HepG2 (cell line): Measurements from ENCODE around the gene TGM2. TPM values are rescaled to one million over a fixed set of nuclear protein-coding genes. Genes with fewer than 3 reads are reported as not detected.
A peak's percentile ranks its signal among the peaks of the same experiment; 100 is the strongest.

ENCODE experiments used
- ATAC-seq: fragments of 200-7000 bp; cut with Tn5 transposase; 3 replicates; pipeline ENCODE4 v1.9.1; 2020; ENCODE audit warnings: mild to moderate bottlenecking, moderate library complexity
- BruUV-seq: library from RNA; stranded (reverse); fragments of 400-500 nt; replicated peaks from 2 replicates; lab custom pipeline; 2021; lab: Mats Ljungman, UMichigan
- CTCF ChIA-PET: fragments of 300-600 bp; formaldehyde crosslinking; extraction: SDS; loops from one replicate; lab custom pipeline; 2021; ENCODE audit warnings: low total read pairs, inconsistent platforms, low intra/inter-chr PET ratio; lab: Yijun Ruan, JAX
- POLR2A ChIA-PET: fragments of 350-600 bp; sonication (Branson Sonifier 250); formaldehyde crosslinking; loops from one replicate; lab custom pipeline; 2020; ENCODE audit warnings: antibody characterized with exemption, inconsistent platforms; lab: Yijun Ruan, JAX
- DNase-seq: peaks from one replicate; pipeline ENCODE4 v3.0.0-alpha.2; 2015; ENCODE audit warnings: low spot score
- FAIRE-seq: peaks from 3 replicates; lab custom pipeline; 2011; peaks lifted over from hg19 to GRCh38; lab: Jason Lieb, UNC
- H2AFZ ChIP-seq: one replicate; pipeline ENCODE4 v1.6.1; 2011; ENCODE audit warnings: low read length, inconsistent platforms
- H3K27ac ChIP-seq: fragments of 300-600 bp; 3 replicates; pipeline ENCODE4 v1.8.0; 2011; ENCODE audit warnings: mixed run types, mild to moderate bottlenecking, mixed read lengths, low read length, inconsistent platforms; ENCODE audit not compliant: insufficient read depth; ENCODE audit errors: extremely low read length
- H3K27me3 ChIP-seq, 2 experiments: fragments of 200-600 bp in 1 of 2; 2 replicates in 1 of 2; 3 replicates in 1 of 2; pipeline versions ENCODE4 v1.6.0 to v1.8.0; 2011; ENCODE audit warnings: low read length in 2 of 2, mild to moderate bottlenecking in 2 of 2, moderate library complexity in 2 of 2, inconsistent platforms in 1 of 2; ENCODE audit not compliant: insufficient read depth in 2 of 2, control insufficient read depth in 1 of 2
- H3K36me3 ChIP-seq, 2 experiments: fragments of 200-600 bp in 1 of 2; replicated peaks in 1 of 2; 2 replicates in 1 of 2; 3 replicates in 1 of 2; pipeline versions ENCODE4 v1.5.1 to v1.8.0; 2011; ENCODE audit warnings: low read length in 2 of 2, inconsistent platforms in 1 of 2; ENCODE audit not compliant: insufficient read depth in 2 of 2, control insufficient read depth in 1 of 2
- H3K4me1 ChIP-seq: 2 replicates; pipeline ENCODE4 v1.5.1; 2012; ENCODE audit warnings: low read length, inconsistent platforms; ENCODE audit not compliant: insufficient read depth
- H3K4me2 ChIP-seq: 2 replicates; pipeline ENCODE4 v1.6.0; 2011; ENCODE audit warnings: low read depth, low read length, inconsistent platforms
- H3K4me3 ChIP-seq, 3 experiments: fragments of 200-600 bp in 1 of 3; sonication (generic), shearing (Covaris generic) in 1 of 3; replicated peaks in 1 of 3; 2 replicates each; pipeline ENCODE4 v1.5.1; 2011 to 2016; ENCODE audit warnings: low read length in 3 of 3, inconsistent platforms in 2 of 3, low read depth in 2 of 3, mild to moderate bottlenecking in 2 of 3, control low read depth in 1 of 3, mixed read lengths in 1 of 3; ENCODE audit not compliant: insufficient read depth in 1 of 3
- H3K79me2 ChIP-seq: one replicate; pipeline ENCODE4 v1.6.1; 2011; ENCODE audit warnings: low read length, inconsistent platforms; ENCODE audit not compliant: insufficient read depth
- H3K9ac ChIP-seq: 2 replicates; pipeline ENCODE4 v1.6.0; 2011; ENCODE audit warnings: mild to moderate bottlenecking, low read depth, low read length, inconsistent platforms; ENCODE audit not compliant: insufficient read depth
- H3K9me3 ChIP-seq: 2 replicates; pipeline ENCODE4 v1.5.1; 2012; ENCODE audit warnings: mild to moderate bottlenecking, low read length
- H4K20me1 ChIP-seq: 2 replicates; pipeline ENCODE4 v1.6.0; 2011; ENCODE audit warnings: inconsistent platforms, mild to moderate bottlenecking, low read length, moderate library complexity; ENCODE audit not compliant: insufficient read depth
- GLI4 ChIP-seq: sonication (generic); formaldehyde crosslinking; IDR thresholded peaks from 2 replicates; pipeline ENCODE4 v1.5.1; 2020; ENCODE audit warnings: missing genetic modification reagents, mild to moderate bottlenecking, moderate library complexity, borderline replicate concordance
- NRL ChIP-seq: sonication (generic); formaldehyde crosslinking; IDR thresholded peaks from 2 replicates; pipeline ENCODE4 v1.5.0; 2020; ENCODE audit warnings: missing genetic modification reagents, mild to moderate bottlenecking, moderate library complexity, borderline replicate concordance
- POLR2G ChIP-seq: fragments of 200-400 bp; formaldehyde crosslinking; IDR thresholded peaks from 2 replicates; pipeline ENCODE4 v1.6.1; 2018; ENCODE audit warnings: mild to moderate bottlenecking, low read depth, low read length, moderate library complexity
- ZNF274 ChIP-seq: sonication (generic); formaldehyde crosslinking; IDR thresholded peaks from 2 replicates; pipeline ENCODE4 v1.5.1; 2020; ENCODE audit warnings: mild to moderate bottlenecking, missing genetic modification reagents
- ZNF570 ChIP-seq: sonication (generic); formaldehyde crosslinking; IDR thresholded peaks from 2 replicates; pipeline ENCODE4 v1.4.0; 2020; ENCODE audit warnings: mild to moderate bottlenecking, missing genetic modification reagents, borderline replicate concordance
- ZNF652 ChIP-seq: IDR thresholded peaks from 2 replicates; pipeline ENCODE4 v1.6.1; 2016; ENCODE audit warnings: low read depth, borderline replicate concordance
- WGBS: methylation state at CpG from one replicate; pipeline ENCODE4 v1.1.6; 2017; ENCODE audit warnings: low lambda C conversion rate; 5-methylcytosine and 5-hydroxymethylcytosine counted together
- in situ Hi-C: cut with HindIII; loops from 2 replicates; pipeline ENCODE4 v1.10.0; 2017; ENCODE audit warnings: low pct_unique_long_range_greater_than_20kb; ENCODE audit not compliant: extremely low pct_ligation_motif_present
- intact Hi-C: fragments of 100-400 bp; cut with micrococcal nuclease; formaldehyde crosslinking; loops from one replicate; pipeline ENCODE4 v1.10.0; 2022; ENCODE audit not compliant: unreplicated experiment
- polyA plus RNA-seq, 8 experiments: library from polyadenylated mRNA; depleted of rRNA in 3 of 8; stranded (reverse) in 7 of 8; unstranded in 1 of 8; fragments of >200 nt; fragmentation: Illumina TruSeq in 4 of 8; extraction: Trizol in 4 of 8; gene quantifications; 2 replicates each; pipeline versions ENCODE4 v1.2.1 to v1.2.3, GENCODE V29; 2011 to 2016; ENCODE audit warnings: low read depth in 4 of 8, missing spikeins in 1 of 8, mixed read lengths in 1 of 8; ENCODE audit not compliant: insufficient read depth in 1 of 8
- total RNA-seq, 5 experiments: library from RNA; depleted of rRNA; stranded (reverse); fragments of >200 nt; fragmentation: Illumina TruSeq; extraction: Trizol; gene quantifications; 2 replicates each; pipeline ENCODE4 v1.2.3, GENCODE V29; 2016; ENCODE audit warnings: low read depth in 1 of 5
- TF ChIP-seq, protein P1 (sequence below): sonication (generic); formaldehyde crosslinking; conservative IDR thresholded peaks from 2 replicates; pipeline ENCODE4 v1.8.1; 2023; ENCODE audit warnings: missing genetic modification reagents
- TF ChIP-seq, protein P2 (sequence below): sonication (generic); formaldehyde crosslinking; IDR thresholded peaks from 2 replicates; pipeline ENCODE4 v1.5.0; 2020; ENCODE audit warnings: mild to moderate bottlenecking, missing genetic modification reagents

TGM2 gene
- total and polyA plus RNA-seq, 2 of the 13 experiments (the other 11 are each of a cell fraction or from before 2014, with no cell fraction given) = 4.2 to 46.4 TPM

DNA sequence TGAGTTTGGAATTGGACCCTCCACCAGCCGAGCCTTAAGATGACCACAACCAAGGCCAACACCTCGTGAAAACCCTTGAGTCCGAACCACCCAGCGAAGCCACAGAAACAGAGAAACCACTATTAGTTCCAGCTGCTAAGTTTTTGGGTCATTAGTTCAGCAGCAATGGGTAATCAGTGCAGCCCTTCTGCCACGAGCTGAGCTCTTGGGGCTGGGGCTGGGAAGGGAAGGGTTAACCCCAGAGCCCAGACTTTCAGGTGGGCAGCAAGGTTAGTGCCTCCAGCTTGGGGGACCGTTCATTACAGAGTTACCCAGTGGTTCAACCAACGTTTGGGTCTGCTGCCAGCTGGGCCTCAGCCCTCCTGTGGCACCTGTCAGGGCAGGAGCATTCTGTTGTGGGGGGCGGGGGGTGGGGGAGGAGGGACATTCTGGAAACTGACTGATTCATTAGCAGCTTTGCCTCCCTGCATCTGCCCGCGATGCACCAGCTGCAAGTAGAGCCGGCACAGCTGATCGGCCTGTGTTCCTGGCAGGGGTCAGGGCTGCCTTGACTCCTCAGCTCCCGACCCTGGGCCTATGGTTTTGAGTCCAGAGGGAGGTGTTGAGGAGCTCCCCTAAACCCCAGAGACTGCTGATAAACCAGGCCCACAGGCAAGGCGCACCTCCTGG lies 52.7 kb downstream of the TGM2 start:
- ChIA-PET POLR2A (interaction anchor here (0.8 to 3.7 kb wide), 5 partner anchors 11 to 109 kb away, joined by 4 to 21 read pairs (median 4); no protein-coding TSS in a partner anchor), CTCF (interaction anchor here (1.1 to 3.0 kb wide), 3 partner anchors 39 to 53 kb away, joined by 3 to 17 read pairs (median 4); partner anchors contain the start of gene TGM2)
- Histone ChIP-seq H3K79me2 (no peaks in the 10 kb centered on the region), H3K4me3 (no peak overlapping the region), H3K27ac (no peak overlapping the region), H3K9me3 (no peaks in the 10 kb centered on the region), H2AFZ (no peak overlapping the region), H4K20me1 (no peaks in the 10 kb centered on the region), H3K27me3 (no peaks in the 10 kb centered on the region), H3K36me3 (no peaks in the 10 kb centered on the region), H3K4me1 (peaks cover 60% of the 10 kb centered on the region), H3K9ac (no peak overlapping the region), H3K4me2 (no peak overlapping the region)
- ATAC-seq = no peak
- WGBS = 82% methylated on average over 9 of the region's 14 CpGs
- in situ Hi-C loops = no loop called here
- TF ChIP-seq, protein P1, sequence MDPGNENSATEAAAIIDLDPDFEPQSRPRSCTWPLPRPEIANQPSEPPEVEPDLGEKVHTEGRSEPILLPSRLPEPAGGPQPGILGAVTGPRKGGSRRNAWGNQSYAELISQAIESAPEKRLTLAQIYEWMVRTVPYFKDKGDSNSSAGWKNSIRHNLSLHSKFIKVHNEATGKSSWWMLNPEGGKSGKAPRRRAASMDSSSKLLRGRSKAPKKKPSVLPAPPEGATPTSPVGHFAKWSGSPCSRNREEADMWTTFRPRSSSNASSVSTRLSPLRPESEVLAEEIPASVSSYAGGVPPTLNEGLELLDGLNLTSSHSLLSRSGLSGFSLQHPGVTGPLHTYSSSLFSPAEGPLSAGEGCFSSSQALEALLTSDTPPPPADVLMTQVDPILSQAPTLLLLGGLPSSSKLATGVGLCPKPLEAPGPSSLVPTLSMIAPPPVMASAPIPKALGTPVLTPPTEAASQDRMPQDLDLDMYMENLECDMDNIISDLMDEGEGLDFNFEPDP (CRISPR knock-in tag) = peak; percentile 85; the same call in 1 of the 2 replicates
- TF ChIP-seq, protein P2, sequence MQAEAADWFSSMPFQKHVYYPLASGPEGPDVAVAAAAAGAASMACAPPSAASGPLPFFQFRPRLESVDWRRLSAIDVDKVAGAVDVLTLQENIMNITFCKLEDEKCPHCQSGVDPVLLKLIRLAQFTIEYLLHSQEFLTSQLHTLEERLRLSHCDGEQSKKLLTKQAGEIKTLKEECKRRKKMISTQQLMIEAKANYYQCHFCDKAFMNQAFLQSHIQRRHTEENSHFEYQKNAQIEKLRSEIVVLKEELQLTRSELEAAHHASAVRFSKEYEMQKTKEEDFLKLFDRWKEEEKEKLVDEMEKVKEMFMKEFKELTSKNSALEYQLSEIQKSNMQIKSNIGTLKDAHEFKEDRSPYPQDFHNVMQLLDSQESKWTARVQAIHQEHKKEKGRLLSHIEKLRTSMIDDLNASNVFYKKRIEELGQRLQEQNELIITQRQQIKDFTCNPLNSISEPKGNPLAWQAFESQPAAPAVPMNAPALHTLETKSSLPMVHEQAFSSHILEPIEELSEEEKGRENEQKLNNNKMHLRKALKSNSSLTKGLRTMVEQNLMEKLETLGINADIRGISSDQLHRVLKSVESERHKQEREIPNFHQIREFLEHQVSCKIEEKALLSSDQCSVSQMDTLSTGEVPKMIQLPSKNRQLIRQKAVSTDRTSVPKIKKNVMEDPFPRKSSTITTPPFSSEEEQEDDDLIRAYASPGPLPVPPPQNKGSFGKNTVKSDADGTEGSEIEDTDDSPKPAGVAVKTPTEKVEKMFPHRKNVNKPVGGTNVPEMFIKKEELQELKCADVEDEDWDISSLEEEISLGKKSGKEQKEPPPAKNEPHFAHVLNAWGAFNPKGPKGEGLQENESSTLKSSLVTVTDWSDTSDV (CRISPR knock-in tag) = 0 out of 2 replicates have a peak, but pooled peaks have one; percentile 53
- TF ChIP-seq ZNF274 (CRISPR knock-in tag) (0 out of 2 replicates have a peak, but pooled peaks have one; percentile 36), NRL (0 out of 2 replicates have a peak, but pooled peaks have one; percentile 33), GLI4 (CRISPR knock-in tag) (no peak), POLR2G (no peak), ZNF570 (no peak), ZNF652 (CRISPR knock-in tag) (peak; percentile 61; the same call in 1 of the 2 replicates)
- no TSS peak for BruUV-seq
- intact Hi-C loops = no loop called here
- no peak for FAIRE-seq
- DNase-seq = no peak
